HG03378 (cell line): ENCODE measurements around the gene RNF213.

ENCODE experiments used
- ATAC-seq: cut with Tn5 transposase; IDR thresholded peaks from one replicate; pipeline ENCODE4 v1.9.1; 2021; ENCODE audit warnings: mild to moderate bottlenecking, moderate library complexity; ENCODE audit not compliant: unreplicated experiment

Gene RNF213

DNA sequence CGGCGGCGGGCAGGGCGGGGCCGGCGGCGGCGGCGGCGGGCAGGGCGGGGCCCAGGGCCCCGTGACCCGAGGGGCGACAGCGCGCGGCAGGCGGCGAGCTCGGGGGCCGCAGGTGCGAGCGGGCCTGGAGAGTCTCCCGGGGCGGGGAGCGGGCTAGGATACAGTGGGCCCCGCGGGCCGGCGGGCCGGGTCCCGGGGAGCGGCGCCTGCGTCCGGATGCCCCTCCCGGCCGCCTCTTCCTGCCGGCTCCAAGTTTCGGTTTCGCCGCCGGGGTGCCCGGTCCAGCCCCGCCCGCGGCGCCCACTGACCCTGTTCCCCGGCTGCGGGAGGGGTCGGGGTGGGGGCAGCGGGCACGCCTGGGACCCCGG, at the start of gene RNF213:
Gene RNF213, plus strand, starts transcription at position 62 of the 368 bp plus-strand sequence. CDS start 2,830 bp downstream, outside the sequence.
- ATAC-seq = no peak

DNA sequence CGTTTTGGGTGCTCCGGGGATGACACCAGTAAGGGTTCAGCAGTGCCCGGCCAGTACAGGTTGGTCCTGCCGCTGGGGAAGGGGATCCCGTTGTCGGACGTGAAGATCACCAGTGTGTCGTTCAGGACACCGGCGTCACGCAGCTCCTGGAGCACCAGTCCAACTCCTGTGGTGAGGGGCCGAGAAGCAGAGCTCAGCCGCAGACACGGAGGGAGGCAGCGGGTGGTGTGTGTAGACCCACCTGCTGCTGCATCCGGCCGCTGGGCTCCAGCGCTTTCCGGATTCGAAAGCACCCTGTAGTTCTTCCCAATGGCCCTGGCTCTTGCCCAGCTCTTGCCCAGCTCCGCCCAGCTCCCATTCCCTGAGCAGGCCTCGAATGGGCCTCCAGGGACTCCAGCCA, 48.5 kb upstream of the RNF213 start:
- no peak for ATAC-seq

DNA sequence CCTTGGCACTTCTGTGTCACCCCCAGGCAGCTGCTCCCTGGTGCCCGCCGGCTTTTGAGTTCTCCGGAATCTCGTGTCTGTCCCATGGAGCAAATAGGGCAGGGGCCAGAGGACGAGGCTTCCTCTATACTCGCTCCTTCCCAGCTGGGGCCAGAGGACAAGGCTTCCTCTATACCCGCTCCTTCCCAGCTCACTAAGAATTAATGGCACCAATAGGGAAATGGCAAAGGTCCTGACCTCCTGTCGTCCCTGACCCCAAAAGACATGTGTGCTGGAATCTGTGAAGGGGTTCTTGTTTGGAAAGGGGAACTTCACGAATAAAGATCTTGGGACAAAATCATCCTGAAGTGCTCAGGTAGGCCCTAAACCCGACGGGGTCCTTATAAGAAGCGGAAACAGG, 48.1 kb upstream of the RNF213 start:
- no peak for ATAC-seq

GRCh38 chr17:80212962-80213642, 47.5 kb upstream of the RNF213 start:
- no peak for ATAC-seq

DNA sequence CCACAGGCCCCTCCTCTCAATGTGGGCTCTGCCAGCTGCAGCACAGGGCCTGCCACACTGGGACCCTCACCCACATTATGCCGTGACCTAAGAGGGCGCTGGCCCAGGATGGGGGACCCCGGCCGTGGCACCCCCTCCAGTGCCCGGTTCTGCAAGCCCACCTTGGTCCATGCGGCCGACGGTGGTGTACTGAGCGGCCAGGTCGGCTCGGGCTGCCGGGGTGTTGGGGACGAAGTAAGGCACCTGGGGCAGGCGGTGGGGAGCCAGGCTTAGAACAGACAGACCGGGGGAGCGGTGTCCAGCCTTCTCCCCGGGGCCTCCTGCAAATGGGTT, 47.0 kb upstream of the RNF213 start:
- no peak for ATAC-seq

DNA sequence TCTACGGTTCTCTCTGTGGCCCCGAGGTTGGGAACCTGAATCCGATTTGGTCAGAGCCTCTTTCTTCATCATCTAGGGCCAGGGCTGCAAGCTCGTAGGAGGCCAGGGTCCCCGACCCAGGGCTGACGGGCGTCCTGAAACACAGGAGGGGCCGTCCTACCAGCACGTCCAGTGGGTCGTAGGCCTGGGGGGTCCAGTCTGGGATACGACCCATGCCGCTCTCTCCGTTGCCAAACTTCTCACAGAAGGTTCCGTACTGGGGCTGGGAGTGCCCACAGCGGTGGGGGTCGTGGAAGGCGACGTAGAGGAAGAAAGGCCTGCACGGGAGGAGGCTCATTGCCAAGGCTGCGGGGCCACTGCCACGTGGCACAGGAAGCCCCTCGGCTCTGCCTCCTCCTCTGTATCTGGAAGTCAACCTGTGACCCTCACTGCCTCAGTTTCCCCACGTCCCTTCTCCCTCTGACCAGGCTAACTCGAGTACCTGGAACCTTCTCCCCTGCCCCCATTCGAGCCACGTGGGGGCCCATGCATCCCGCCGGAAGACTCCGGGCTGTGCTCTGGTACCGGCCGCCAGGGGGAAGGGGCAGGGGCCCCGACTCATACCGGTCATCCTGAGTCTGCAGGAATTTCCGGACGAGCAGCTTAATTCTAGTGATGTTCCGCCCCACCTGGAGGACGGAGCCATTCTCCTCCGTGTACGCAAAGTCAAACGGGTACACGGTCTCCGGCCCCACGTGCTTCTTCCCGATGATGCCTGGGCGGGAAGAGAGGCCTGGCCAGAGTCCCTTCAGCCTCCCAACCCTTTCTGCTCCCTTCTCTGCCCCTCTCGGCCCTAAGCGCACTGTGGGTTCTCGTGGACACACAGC, 46.4 kb upstream of the RNF213 start:
- ATAC-seq = no peak

DNA sequence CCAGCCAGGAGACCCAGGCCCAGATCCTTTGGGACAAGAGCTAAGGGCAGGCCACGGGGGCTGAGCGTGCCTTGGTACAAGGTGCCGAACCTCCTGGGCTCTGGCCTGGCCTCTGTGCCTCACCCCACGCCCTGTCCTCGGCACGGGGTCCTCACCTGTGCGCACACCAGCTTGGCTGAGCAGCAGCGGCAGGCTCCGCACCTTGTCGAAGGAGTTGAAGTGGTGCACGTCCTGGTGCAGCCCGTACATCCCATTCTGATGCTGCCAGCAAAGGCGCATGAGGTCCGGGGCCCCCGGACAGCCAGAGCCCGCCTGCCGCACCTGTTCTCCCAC, 45.8 kb upstream of the RNF213 start:
- ATAC-seq = no peak

- no peak for ATAC-seq
These were observed 43.9 kb upstream of the RNF213 start for GRCh38 chr17:80216473-80217456.

- ATAC-seq = no peak
These were observed 42.8 kb upstream of the RNF213 start for GRCh38 chr17:80217703-80218362.

- ATAC-seq = no peak
These were observed 42.3 kb upstream of the RNF213 start for GRCh38 chr17:80218391-80218790.

DNA sequence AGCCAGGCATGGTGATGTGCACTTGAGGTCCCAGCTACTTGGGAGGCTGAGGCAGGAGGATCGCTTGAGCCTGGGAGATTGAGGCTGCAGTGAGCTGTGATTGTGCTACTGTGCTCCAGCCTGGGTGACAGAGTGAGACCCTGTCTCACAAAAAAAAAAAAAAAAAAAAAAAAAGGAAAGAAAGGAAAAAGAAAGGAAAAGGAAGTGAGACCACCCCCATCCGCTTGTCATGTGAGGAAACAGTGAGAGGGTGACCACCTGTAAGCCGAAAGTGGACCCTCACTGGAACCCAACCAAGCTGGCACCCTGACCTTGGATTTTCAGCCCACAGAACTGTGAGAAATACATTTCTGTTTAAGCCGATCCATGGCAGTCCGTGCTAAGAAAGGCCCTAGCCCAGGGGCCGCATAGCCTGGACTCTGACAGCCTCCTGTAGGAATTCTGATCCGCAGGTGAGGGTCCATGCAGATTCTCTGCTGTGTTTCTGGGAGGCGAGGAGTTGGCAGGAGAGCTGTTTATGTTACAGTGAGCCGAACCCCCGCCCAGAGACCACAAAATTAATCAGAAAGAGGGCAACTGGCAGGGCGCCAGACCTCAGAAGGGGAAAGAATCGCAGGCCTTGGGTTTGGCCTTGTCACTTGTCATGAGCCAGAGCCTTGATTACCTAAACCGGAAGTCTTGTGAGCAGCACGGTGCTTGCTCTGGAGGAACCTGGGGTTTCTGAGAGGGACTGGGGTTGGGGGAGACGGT, 41.5 kb upstream of the RNF213 start:
- ATAC-seq = peak; percentile 58

DNA sequence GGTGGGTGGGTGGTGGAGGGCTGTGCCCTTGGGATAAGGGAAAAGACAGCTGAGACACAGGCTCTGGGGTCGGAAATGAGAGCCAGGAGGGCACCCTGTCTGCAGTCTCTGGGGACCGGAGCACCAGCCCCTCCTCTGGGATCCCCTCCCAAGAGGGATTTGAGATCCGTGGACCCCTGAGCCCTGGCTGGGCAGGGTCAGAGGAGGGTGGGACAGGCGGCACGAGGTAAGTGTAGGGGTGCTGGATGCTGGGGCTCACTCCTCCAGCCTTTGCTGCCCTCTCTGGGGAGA, 40.9 kb upstream of the RNF213 start:
- peak; percentile 11 for ATAC-seq

- no peak for ATAC-seq
These were observed 40.5 kb upstream of the RNF213 start, which contains the start of the genes SGSH and SLC26A11 for GRCh38 chr17:80220054-80220735. Gene SGSH, minus strand, starts transcription at chr17:80220333. Its CDS starts 20 bp downstream, at chr17:80220313. Gene SLC26A11, plus strand, starts transcription at chr17:80220427. Its CDS starts 1,134 bp downstream, at chr17:80221561.

GRCh38 chr17:80220736-80221215, 39.9 kb upstream of the RNF213 start:
- no peak for ATAC-seq

GRCh38 chr17:80221351-80222105, 39.1 kb upstream of the RNF213 start:
- ATAC-seq = no peak

DNA sequence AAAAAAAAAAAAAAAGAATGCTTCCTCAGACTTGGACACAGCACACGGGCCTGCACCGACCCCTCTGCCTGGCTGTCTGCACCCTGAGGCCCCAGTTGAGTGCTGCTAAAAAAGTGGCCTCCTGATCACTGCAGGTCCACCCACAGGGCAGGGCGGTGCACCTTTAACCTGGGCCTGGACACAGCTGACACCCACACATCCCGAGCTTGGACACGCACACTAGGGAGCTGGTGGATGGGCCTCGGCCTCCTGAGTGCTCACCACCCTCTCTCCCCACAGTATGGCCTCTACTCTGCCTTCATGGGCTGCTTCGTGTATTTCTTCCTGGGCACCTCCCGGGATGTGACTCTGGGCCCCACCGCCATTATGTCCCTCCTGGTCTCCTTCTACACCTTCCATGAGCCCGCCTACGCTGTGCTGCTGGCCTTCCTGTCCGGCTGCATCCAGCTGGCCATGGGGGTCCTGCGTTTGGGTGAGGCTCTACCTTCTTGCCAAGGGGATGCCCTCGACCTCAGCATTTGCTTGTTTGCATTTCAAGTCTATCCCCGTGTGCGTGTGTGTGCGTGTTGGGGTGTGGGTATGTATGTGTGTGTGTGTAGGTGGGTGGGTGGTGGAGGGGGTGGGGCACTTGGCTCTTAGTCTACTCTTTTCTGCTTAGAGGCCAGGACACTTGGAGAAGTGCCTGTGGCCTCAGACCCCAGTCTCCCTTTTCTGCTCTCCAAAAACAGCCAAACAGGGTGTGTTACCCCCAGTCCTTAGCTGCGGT, 38.1 kb upstream of the RNF213 start:
- ATAC-seq = no peak

DNA sequence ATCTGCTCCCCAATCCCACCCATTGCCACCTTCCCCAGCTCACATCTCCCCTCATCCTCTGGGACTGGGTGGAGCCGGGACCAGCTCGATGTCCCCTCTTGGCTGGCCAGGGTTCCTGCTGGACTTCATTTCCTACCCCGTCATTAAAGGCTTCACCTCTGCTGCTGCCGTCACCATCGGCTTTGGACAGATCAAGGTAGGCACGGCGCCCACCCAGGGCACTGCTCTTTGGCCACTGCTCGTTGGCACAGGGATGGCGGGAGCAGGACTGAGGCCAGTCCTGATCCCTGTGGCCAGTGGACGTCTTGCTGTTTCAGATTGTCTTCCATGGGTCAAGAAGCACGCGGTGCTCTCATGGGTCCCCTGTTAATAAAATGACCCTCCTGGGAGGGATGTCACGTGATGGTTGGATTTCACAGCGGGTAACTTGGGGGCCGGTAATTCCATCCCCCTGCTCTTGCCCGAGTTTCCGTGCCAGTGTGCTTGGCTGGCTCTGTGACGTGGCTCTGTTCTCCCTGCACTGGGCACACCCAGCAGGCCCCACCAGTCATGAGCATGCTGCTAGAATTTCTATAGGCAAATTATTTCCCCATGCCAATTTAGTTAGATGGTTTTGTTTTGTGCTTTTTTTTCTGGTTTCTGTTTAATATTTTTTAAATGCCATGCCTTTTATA, 37.4 kb upstream of the RNF213 start:
- no peak for ATAC-seq
